Measurements from ENCODE around the gene NINJ2.

Gene NINJ2

DNA sequence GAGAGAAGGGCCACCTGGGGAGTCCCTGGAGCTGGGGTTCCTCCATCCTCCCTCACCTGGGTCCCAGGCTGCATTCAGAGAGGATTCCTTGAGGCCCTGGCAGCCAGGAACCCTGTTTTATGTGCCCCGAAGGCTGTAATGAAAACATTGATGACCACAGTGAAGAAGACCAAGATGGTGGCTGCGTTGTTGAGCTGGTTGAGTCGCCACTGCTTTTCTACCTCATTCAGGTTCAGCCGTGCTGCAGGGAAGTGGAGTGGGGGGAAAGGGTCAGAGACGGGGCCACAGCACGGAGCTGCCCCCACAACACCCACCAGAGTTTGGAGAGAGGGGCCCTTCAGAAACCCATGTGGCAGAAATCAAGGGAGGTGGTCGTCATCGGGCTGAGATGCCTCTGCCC lies 98.1 kb downstream of the NINJ2 start:
- H2BK15ac ChIP-seq (replicated peaks; ENCODE audit: low read depth): no peak overlapping the region
- H3K23ac ChIP-seq (ENCODE audit: low read length): no peak overlapping the region
- H3K9ac ChIP-seq (ENCODE audit: low read length): no peak overlapping the region
- WGBS (ENCODE audit: extremely low coverage, insufficient coverage, low lambda C conversion rate): no CpG with 5 or more reads among the region's 8 CpGs
- H3K27me3 ChIP-seq (ENCODE audit: insufficient read depth, low read length, poor library complexity): no peaks in the 10 kb centered on the region
- no peak overlapping the region for H3K27ac ChIP-seq (ENCODE audit: low read depth, low read length)
- no peak overlapping the region for H3K56ac ChIP-seq (ENCODE audit: low read length)
- no peak overlapping the region for H3K4ac ChIP-seq (ENCODE audit: low read depth, low read length)
- no peak overlapping the region for H4K5ac ChIP-seq (ENCODE audit: low read length)
- no peaks in the 10 kb centered on the region for H3K79me2 ChIP-seq (ENCODE audit: control insufficient read depth, insufficient read depth, low read length)
- H2AK5ac ChIP-seq (ENCODE audit: low read length): no peak overlapping the region
- H3K18ac ChIP-seq (ENCODE audit: low read length): no peak overlapping the region
- no peak overlapping the region for H3K4me3 ChIP-seq (ENCODE audit: low read length)
- H2BK120ac ChIP-seq (ENCODE audit: low read depth, low read length): no peak overlapping the region
- no peak overlapping the region for H4K8ac ChIP-seq (ENCODE audit: low read depth, low read length)
- no peak overlapping the region for H3K4me2 ChIP-seq (ENCODE audit: low read length)
- no peaks in the 10 kb centered on the region for H3K36me3 ChIP-seq (ENCODE audit: control insufficient read depth, insufficient read depth, low read length)
- no peaks in the 10 kb centered on the region for H3K79me1 ChIP-seq (ENCODE audit: low read length)
- no peak overlapping the region for H2BK5ac ChIP-seq (ENCODE audit: low read length)
- no peak for DNase-seq
- H3K4me1 ChIP-seq (ENCODE audit: control insufficient read depth, low read depth, low read length): no peaks in the 10 kb centered on the region

- H4K8ac ChIP-seq (ENCODE audit: low read depth, low read length): no peak overlapping the region
- H3K23ac ChIP-seq (ENCODE audit: low read length): no peak overlapping the region
- no peak overlapping the region for H2BK5ac ChIP-seq (ENCODE audit: low read length)
- no peaks in the 10 kb centered on the region for H3K36me3 ChIP-seq (ENCODE audit: control insufficient read depth, insufficient read depth, low read length)
- no peaks in the 10 kb centered on the region for H3K4me1 ChIP-seq (ENCODE audit: control insufficient read depth, low read depth, low read length)
- no peak overlapping the region for H3K4ac ChIP-seq (ENCODE audit: low read depth, low read length)
- H3K79me2 ChIP-seq (ENCODE audit: control insufficient read depth, insufficient read depth, low read length): no peaks in the 10 kb centered on the region
- H2BK120ac ChIP-seq (ENCODE audit: low read depth, low read length): no peak overlapping the region
- H3K4me3 ChIP-seq (ENCODE audit: low read length): no peak overlapping the region
- no peak overlapping the region for H2AK5ac ChIP-seq (ENCODE audit: low read length)
- H2BK15ac ChIP-seq (replicated peaks; ENCODE audit: low read depth): no peak overlapping the region
- no peak overlapping the region for H3K27ac ChIP-seq (ENCODE audit: low read depth, low read length)
- H3K56ac ChIP-seq (ENCODE audit: low read length): no peak overlapping the region
- no peaks in the 10 kb centered on the region for H3K27me3 ChIP-seq (ENCODE audit: insufficient read depth, low read length, poor library complexity)
- no peak overlapping the region for H4K5ac ChIP-seq (ENCODE audit: low read length)
- H3K4me2 ChIP-seq (ENCODE audit: low read length): no peak overlapping the region
- H3K18ac ChIP-seq (ENCODE audit: low read length): no peak overlapping the region
- no peaks in the 10 kb centered on the region for H3K79me1 ChIP-seq (ENCODE audit: low read length)
- H3K9ac ChIP-seq (ENCODE audit: low read length): no peak overlapping the region
- DNase-seq: no peak
- WGBS (ENCODE audit: extremely low coverage, insufficient coverage, low lambda C conversion rate): no CpG with 5 or more reads among the region's 7 CpGs
Observed at GRCh38 chr12:563787-564298, 99.4 kb downstream of the NINJ2 start.

GRCh38 chr12:563250-563781 lies 99.9 kb downstream of the NINJ2 start:
- Histone ChIP-seq H3K4me2 (ENCODE audit: low read length) (no peak overlapping the region), H3K4me3 (ENCODE audit: low read length) (no peak overlapping the region), H2BK15ac (replicated peaks; ENCODE audit: low read depth) (no peak overlapping the region), H3K4ac (ENCODE audit: low read depth, low read length) (no peak overlapping the region), H4K8ac (ENCODE audit: low read depth, low read length) (no peak overlapping the region), H3K27me3 (ENCODE audit: insufficient read depth, low read length, poor library complexity) (no peaks in the 10 kb centered on the region), H3K27ac (ENCODE audit: low read depth, low read length) (no peak overlapping the region), H4K5ac (ENCODE audit: low read length) (no peak overlapping the region), H3K79me2 (ENCODE audit: control insufficient read depth, insufficient read depth, low read length) (no peaks in the 10 kb centered on the region), H3K4me1 (ENCODE audit: control insufficient read depth, low read depth, low read length) (no peaks in the 10 kb centered on the region), H2BK120ac (ENCODE audit: low read depth, low read length) (no peak overlapping the region), H3K9ac (ENCODE audit: low read length) (no peak overlapping the region), H3K23ac (ENCODE audit: low read length) (no peak overlapping the region), H2AK5ac (ENCODE audit: low read length) (no peak overlapping the region), H3K56ac (ENCODE audit: low read length) (no peak overlapping the region), H2BK5ac (ENCODE audit: low read length) (no peak overlapping the region), H3K36me3 (ENCODE audit: control insufficient read depth, insufficient read depth, low read length) (no peaks in the 10 kb centered on the region), H3K79me1 (ENCODE audit: low read length) (no peaks in the 10 kb centered on the region), H3K18ac (ENCODE audit: low read length) (no peak overlapping the region)
- no peak for DNase-seq
- WGBS (ENCODE audit: extremely low coverage, insufficient coverage, low lambda C conversion rate): no CpG with 5 or more reads among the region's 8 CpGs

DNA sequence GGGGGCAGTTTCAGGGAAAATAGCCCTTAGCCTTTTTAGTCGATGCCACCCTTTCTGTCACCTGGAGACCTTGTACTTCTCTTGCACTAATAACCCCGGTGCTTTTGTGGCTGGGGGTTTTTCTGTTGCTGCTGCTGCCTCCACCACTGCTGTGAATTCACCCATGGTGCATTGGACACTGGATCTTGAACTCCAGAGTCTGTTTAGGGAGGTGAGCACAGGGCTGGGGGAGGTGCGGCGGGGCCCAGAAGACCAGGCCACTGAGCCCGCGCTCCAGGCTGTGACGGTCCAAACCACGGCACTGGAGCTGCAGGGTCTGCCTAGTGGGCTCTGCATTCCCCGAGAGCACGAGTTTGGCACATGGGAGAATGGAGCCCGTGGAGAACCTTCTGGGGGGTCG lies 100.6 kb downstream of the NINJ2 start:
- no peaks in the 10 kb centered on the region for H3K36me3 ChIP-seq (ENCODE audit: control insufficient read depth, insufficient read depth, low read length)
- no peak overlapping the region for H3K4ac ChIP-seq (ENCODE audit: low read depth, low read length)
- H3K4me3 ChIP-seq (ENCODE audit: low read length): no peak overlapping the region
- no peak overlapping the region for H4K8ac ChIP-seq (ENCODE audit: low read depth, low read length)
- no peak overlapping the region for H3K23ac ChIP-seq (ENCODE audit: low read length)
- H3K4me1 ChIP-seq (ENCODE audit: control insufficient read depth, low read depth, low read length): no peaks in the 10 kb centered on the region
- H3K27me3 ChIP-seq (ENCODE audit: insufficient read depth, low read length, poor library complexity): no peaks in the 10 kb centered on the region
- no peak overlapping the region for H2AK5ac ChIP-seq (ENCODE audit: low read length)
- H3K4me2 ChIP-seq (ENCODE audit: low read length): no peak overlapping the region
- H3K56ac ChIP-seq (ENCODE audit: low read length): no peak overlapping the region
- DNase-seq: no peak
- H2BK15ac ChIP-seq (replicated peaks; ENCODE audit: low read depth): no peak overlapping the region
- H4K5ac ChIP-seq (ENCODE audit: low read length): no peak overlapping the region
- no peaks in the 10 kb centered on the region for H3K79me2 ChIP-seq (ENCODE audit: control insufficient read depth, insufficient read depth, low read length)
- no peak overlapping the region for H2BK5ac ChIP-seq (ENCODE audit: low read length)
- no peak overlapping the region for H2BK120ac ChIP-seq (ENCODE audit: low read depth, low read length)
- WGBS (ENCODE audit: extremely low coverage, insufficient coverage, low lambda C conversion rate): no CpG with 5 or more reads among the region's 12 CpGs
- H3K9ac ChIP-seq (ENCODE audit: low read length): no peak overlapping the region
- no peak overlapping the region for H3K18ac ChIP-seq (ENCODE audit: low read length)
- no peak overlapping the region for H3K27ac ChIP-seq (ENCODE audit: low read depth, low read length)
- no peaks in the 10 kb centered on the region for H3K79me1 ChIP-seq (ENCODE audit: low read length)

- Histone ChIP-seq H3K18ac (ENCODE audit: low read length) (no peak overlapping the region), H4K8ac (ENCODE audit: low read depth, low read length) (no peak overlapping the region), H2AK5ac (ENCODE audit: low read length) (no peak overlapping the region), H2BK5ac (ENCODE audit: low read length) (no peak overlapping the region), H3K79me1 (ENCODE audit: low read length) (no peaks in the 10 kb centered on the region), H3K79me2 (ENCODE audit: control insufficient read depth, insufficient read depth, low read length) (no peaks in the 10 kb centered on the region), H3K36me3 (ENCODE audit: control insufficient read depth, insufficient read depth, low read length) (no peaks in the 10 kb centered on the region), H3K4me2 (ENCODE audit: low read length) (no peak overlapping the region), H3K9ac (ENCODE audit: low read length) (no peak overlapping the region), H3K4ac (ENCODE audit: low read depth, low read length) (no peak overlapping the region), H2BK15ac (replicated peaks; ENCODE audit: low read depth) (no peak overlapping the region), H3K4me1 (ENCODE audit: control insufficient read depth, low read depth, low read length) (no peaks in the 10 kb centered on the region), H3K23ac (ENCODE audit: low read length) (no peak overlapping the region), H3K27ac (ENCODE audit: low read depth, low read length) (no peak overlapping the region), H3K56ac (ENCODE audit: low read length) (no peak overlapping the region), H3K27me3 (ENCODE audit: insufficient read depth, low read length, poor library complexity) (no peaks in the 10 kb centered on the region), H4K5ac (ENCODE audit: low read length) (no peak overlapping the region), H3K4me3 (ENCODE audit: low read length) (no peak overlapping the region), H2BK120ac (ENCODE audit: low read depth, low read length) (no peak overlapping the region)
- no CpG with 5 or more reads among the region's 19 CpGs for WGBS (ENCODE audit: extremely low coverage, insufficient coverage, low lambda C conversion rate)
- DNase-seq: no peak
Observed at GRCh38 chr12:561908-562593, 101.2 kb downstream of the NINJ2 start.

GRCh38 chr12:561391-561705 lies 101.9 kb downstream of the NINJ2 start:
- no peak overlapping the region for H3K4ac ChIP-seq (ENCODE audit: low read depth, low read length)
- H3K4me3 ChIP-seq (ENCODE audit: low read length): no peak overlapping the region
- H3K27me3 ChIP-seq (ENCODE audit: insufficient read depth, low read length, poor library complexity): no peaks in the 10 kb centered on the region
- H2BK120ac ChIP-seq (ENCODE audit: low read depth, low read length): no peak overlapping the region
- H2BK15ac ChIP-seq (replicated peaks; ENCODE audit: low read depth): no peak overlapping the region
- H3K79me1 ChIP-seq (ENCODE audit: low read length): no peaks in the 10 kb centered on the region
- H3K23ac ChIP-seq (ENCODE audit: low read length): no peak overlapping the region
- no CpG with 5 or more reads among the region's 14 CpGs for WGBS (ENCODE audit: extremely low coverage, insufficient coverage, low lambda C conversion rate)
- no peak overlapping the region for H3K4me2 ChIP-seq (ENCODE audit: low read length)
- no peak overlapping the region for H4K8ac ChIP-seq (ENCODE audit: low read depth, low read length)
- no peak overlapping the region for H2AK5ac ChIP-seq (ENCODE audit: low read length)
- H4K5ac ChIP-seq (ENCODE audit: low read length): no peak overlapping the region
- H3K27ac ChIP-seq (ENCODE audit: low read depth, low read length): no peak overlapping the region
- H3K56ac ChIP-seq (ENCODE audit: low read length): no peak overlapping the region
- no peaks in the 10 kb centered on the region for H3K36me3 ChIP-seq (ENCODE audit: control insufficient read depth, insufficient read depth, low read length)
- H3K18ac ChIP-seq (ENCODE audit: low read length): no peak overlapping the region
- DNase-seq: no peak
- no peaks in the 10 kb centered on the region for H3K4me1 ChIP-seq (ENCODE audit: control insufficient read depth, low read depth, low read length)
- H2BK5ac ChIP-seq (ENCODE audit: low read length): no peak overlapping the region
- no peak overlapping the region for H3K9ac ChIP-seq (ENCODE audit: low read length)
- no peaks in the 10 kb centered on the region for H3K79me2 ChIP-seq (ENCODE audit: control insufficient read depth, insufficient read depth, low read length)
